ENCODE data around the gene GAA.

GAA gene

GRCh38 chr17:80118601-80119270 is 17.4 kb downstream of the GAA start:
- no peak for DNase-seq

GRCh38 chr17:80119271-80119791 is 17.9 kb downstream of the GAA start:
- no peak for DNase-seq

- DNase-seq, result no peak
Measured at GRCh38 chr17:80119839-80120238, 18.5 kb downstream of the GAA start.

- no peak for DNase-seq
Measured at GRCh38 chr17:80122026-80122575, 20.7 kb downstream of the GAA start.

- DNase-seq, result no peak
Measured at GRCh38 chr17:80122926-80123505, 21.6 kb downstream of the GAA start.

- DNase-seq, result no peak
Measured at GRCh38 chr17:80123791-80124190, 22.4 kb downstream of the GAA start.

GRCh38 chr17:80124351-80124981 is 23.1 kb downstream of the GAA start:
- DNase-seq, result no peak

- DNase-seq, result no peak
Measured at GRCh38 chr17:80125656-80126448, 24.5 kb downstream of the GAA start.

- DNase-seq, result no peak
Measured at GRCh38 chr17:80126449-80126715, 25.0 kb downstream of the GAA start.

- DNase-seq, result no peak
Measured at GRCh38 chr17:80129006-80129565, 27.7 kb downstream of the GAA start.

- DNase-seq, result no peak
Measured at GRCh38 chr17:80130992-80131391, 29.6 kb downstream of the GAA start.

GRCh38 chr17:80132906-80133625 is 31.7 kb downstream of the GAA start:
- DNase-seq, result no peak

GRCh38 chr17:80133626-80133970 is 32.2 kb downstream of the GAA start:
- no peak for DNase-seq

- no peak for DNase-seq
Measured at GRCh38 chr17:80137131-80137530, 35.8 kb downstream of the GAA start.

GRCh38 chr17:80138856-80139426 is 37.6 kb downstream of the GAA start:
- no peak for DNase-seq

- DNase-seq, result no peak
Measured at GRCh38 chr17:80141463-80142165, 40.2 kb downstream of the GAA start.

- DNase-seq, result no peak
Measured at GRCh38 chr17:80142929-80143328, 41.5 kb downstream of the GAA start.

- DNase-seq, result no peak
Measured at GRCh38 chr17:80145076-80146075, 44.0 kb downstream of the GAA start.

- peak; percentile 57 for DNase-seq
Measured at GRCh38 chr17:80146121-80147034, 45.0 kb downstream of the GAA start.

Measured in right hindlimb (tissue), 1 donor.